ENCODE data around the gene PEX14.

The PEX14 gene

DNA sequence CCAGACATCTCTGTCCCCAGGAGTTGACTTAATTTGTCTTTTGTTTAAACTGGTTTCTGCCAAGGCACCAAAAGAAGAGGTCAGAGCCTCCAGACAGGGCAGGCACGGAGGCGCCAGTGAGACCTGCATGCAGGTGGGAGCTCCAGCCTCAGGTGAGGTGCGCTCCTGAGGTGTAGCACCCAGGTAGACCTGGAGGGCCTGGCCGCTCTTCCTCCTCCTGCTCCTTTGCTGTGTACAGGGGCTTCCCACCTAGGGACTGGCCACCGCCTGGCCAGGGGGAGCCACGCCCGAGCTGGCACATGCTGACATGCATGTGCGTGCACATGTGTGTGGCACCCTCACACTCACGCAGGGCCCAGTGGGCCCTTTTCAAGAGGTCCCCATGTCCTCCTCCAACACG lies 158.7 kb downstream of the PEX14 start:
- no CpG with 5 or more reads among the region's 10 CpGs for WGBS (ENCODE audit: insufficient coverage, insufficient read length)
- Histone ChIP-seq H3K4me1 (ENCODE audit: control insufficient read depth, insufficient read depth, low read length) (peaks cover 17% of the 10 kb centered on the region), H3K27ac (ENCODE audit: low read length) (no peak overlapping the region), H3K27me3 (ENCODE audit: control insufficient read depth, insufficient read depth, low read length) (no peaks in the 10 kb centered on the region; the same call in 1 of the 2 replicates), H3K36me3 (ENCODE audit: control insufficient read depth, insufficient read depth, low read length) (no peaks in the 10 kb centered on the region; the same call in 1 of the 2 replicates), H3K9me3 (ENCODE audit: control insufficient read depth, insufficient read depth, low read length) (no peaks in the 10 kb centered on the region), H3K4me3 (ENCODE audit: low read length) (no peak overlapping the region)
- DNase-seq (ENCODE audit: low read depth, low spot score) = no peak

- Histone ChIP-seq H3K9me3 (ENCODE audit: control insufficient read depth, insufficient read depth, low read length) (no peaks in the 10 kb centered on the region), H3K4me3 (ENCODE audit: low read length) (no peak overlapping the region), H3K4me1 (ENCODE audit: control insufficient read depth, insufficient read depth, low read length) (peaks cover 17% of the 10 kb centered on the region), H3K36me3 (ENCODE audit: control insufficient read depth, insufficient read depth, low read length) (no peaks in the 10 kb centered on the region; the same call in 1 of the 2 replicates), H3K27ac (ENCODE audit: low read length) (no peak overlapping the region), H3K27me3 (ENCODE audit: control insufficient read depth, insufficient read depth, low read length) (no peaks in the 10 kb centered on the region; the same call in 1 of the 2 replicates)
- no CpG with 5 or more reads among the region's 8 CpGs for WGBS (ENCODE audit: insufficient coverage, insufficient read length)
- DNase-seq (ENCODE audit: low read depth, low spot score) = no peak
These were observed 159.3 kb downstream of the PEX14 start for GRCh38 chr1:10634075-10634427.

DNA sequence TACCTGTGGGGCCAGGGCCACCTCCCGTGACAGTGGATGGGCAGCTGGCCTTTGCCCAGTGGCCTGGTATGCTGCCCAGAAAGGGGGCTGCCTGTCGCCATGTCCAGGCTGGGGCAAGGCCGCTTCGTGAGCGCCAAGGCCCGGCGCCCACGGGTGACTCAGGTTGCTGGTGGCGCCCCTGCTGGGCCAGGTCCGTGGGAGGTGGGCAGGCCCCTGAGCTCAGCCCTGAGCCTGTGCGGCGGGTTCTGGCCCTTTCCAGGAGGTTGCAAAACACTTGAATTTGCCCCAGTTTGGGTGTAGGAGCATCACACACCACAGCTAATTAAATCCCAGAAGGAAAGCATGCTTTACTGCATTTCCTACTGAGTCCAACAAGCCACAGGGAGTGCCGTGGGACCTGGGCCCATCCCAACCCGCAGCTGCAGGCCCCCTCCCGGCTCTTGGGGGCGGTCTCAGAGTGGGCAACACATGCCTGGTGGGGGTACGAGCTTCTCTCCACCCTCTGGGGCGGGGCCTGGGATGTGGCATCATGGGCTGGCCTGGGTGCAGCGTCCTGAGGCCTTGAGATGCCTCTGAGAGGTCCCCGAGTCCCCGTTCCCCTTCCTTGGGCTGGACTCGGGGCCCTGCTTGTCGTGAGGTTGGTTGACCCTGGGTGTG lies 159.8 kb downstream of the PEX14 start:
- WGBS (ENCODE audit: insufficient coverage, insufficient read length) = no CpG with 5 or more reads among the region's 23 CpGs
- H3K36me3 ChIP-seq (ENCODE audit: control insufficient read depth, insufficient read depth, low read length) = no peaks in the 10 kb centered on the region; the same call in 1 of the 2 replicates
- H3K9me3 ChIP-seq (ENCODE audit: control insufficient read depth, insufficient read depth, low read length) = no peaks in the 10 kb centered on the region
- DNase-seq (ENCODE audit: low read depth, low spot score) = no peak
- H3K27me3 ChIP-seq (ENCODE audit: control insufficient read depth, insufficient read depth, low read length) = peaks cover 4% of the 10 kb centered on the region; the same call in 1 of the 2 replicates
- no peak overlapping the region for H3K27ac ChIP-seq (ENCODE audit: low read length)
- peaks cover 19% of the 10 kb centered on the region for H3K4me1 ChIP-seq (ENCODE audit: control insufficient read depth, insufficient read depth, low read length)
- no peak overlapping the region for H3K4me3 ChIP-seq (ENCODE audit: low read length)

GRCh38 chr1:10635085-10635896 lies 160.5 kb downstream of the PEX14 start:
- no peak overlapping the region for H3K4me3 ChIP-seq (ENCODE audit: low read length)
- H3K4me1 ChIP-seq (ENCODE audit: control insufficient read depth, insufficient read depth, low read length) = peaks cover 21% of the 10 kb centered on the region
- no peak for DNase-seq (ENCODE audit: low read depth, low spot score)
- H3K36me3 ChIP-seq (ENCODE audit: control insufficient read depth, insufficient read depth, low read length) = no peaks in the 10 kb centered on the region; the same call in 1 of the 2 replicates
- H3K27ac ChIP-seq (ENCODE audit: low read length) = no peak overlapping the region
- no CpG with 5 or more reads among the region's 23 CpGs for WGBS (ENCODE audit: insufficient coverage, insufficient read length)
- H3K9me3 ChIP-seq (ENCODE audit: control insufficient read depth, insufficient read depth, low read length) = no peaks in the 10 kb centered on the region
- H3K27me3 ChIP-seq (ENCODE audit: control insufficient read depth, insufficient read depth, low read length) = peaks cover 11% of the 10 kb centered on the region; the same call in 1 of the 2 replicates

GRCh38 chr1:10635992-10636391 lies 161.2 kb downstream of the PEX14 start:
- WGBS (ENCODE audit: insufficient coverage, insufficient read length) = no CpG with 5 or more reads among the region's 18 CpGs
- no peak overlapping the region for H3K27ac ChIP-seq (ENCODE audit: low read length)
- no peak overlapping the region for H3K4me3 ChIP-seq (ENCODE audit: low read length)
- H3K4me1 ChIP-seq (ENCODE audit: control insufficient read depth, insufficient read depth, low read length) = peaks cover 22% of the 10 kb centered on the region
- no peak for DNase-seq (ENCODE audit: low read depth, low spot score)
- H3K36me3 ChIP-seq (ENCODE audit: control insufficient read depth, insufficient read depth, low read length) = no peaks in the 10 kb centered on the region; the same call in 1 of the 2 replicates
- no peaks in the 10 kb centered on the region for H3K9me3 ChIP-seq (ENCODE audit: control insufficient read depth, insufficient read depth, low read length)
- peaks cover 13% of the 10 kb centered on the region; the same call in 1 of the 2 replicates for H3K27me3 ChIP-seq (ENCODE audit: control insufficient read depth, insufficient read depth, low read length)

GRCh38 chr1:10637400-10637799 lies 162.7 kb downstream of the PEX14 start:
- no peaks in the 10 kb centered on the region for H3K9me3 ChIP-seq (ENCODE audit: control insufficient read depth, insufficient read depth, low read length)
- DNase-seq (ENCODE audit: low read depth, low spot score) = no peak
- H3K27me3 ChIP-seq (ENCODE audit: control insufficient read depth, insufficient read depth, low read length) = peaks cover 13% of the 10 kb centered on the region; the same call in 1 of the 2 replicates
- no CpG with 5 or more reads among the region's 9 CpGs for WGBS (ENCODE audit: insufficient coverage, insufficient read length)
- H3K4me3 ChIP-seq (ENCODE audit: low read length) = no peak overlapping the region
- no peaks in the 10 kb centered on the region; the same call in 1 of the 2 replicates for H3K36me3 ChIP-seq (ENCODE audit: control insufficient read depth, insufficient read depth, low read length)
- H3K4me1 ChIP-seq (ENCODE audit: control insufficient read depth, insufficient read depth, low read length) = peaks cover 14% of the 10 kb centered on the region
- H3K27ac ChIP-seq (ENCODE audit: low read length) = no peak overlapping the region

GRCh38 chr1:10637834-10638558 lies 163.2 kb downstream of the PEX14 start:
- H3K27ac ChIP-seq (ENCODE audit: low read length) = no peak overlapping the region
- peak overlapping the region; percentile 39; the same call in 1 of the 2 replicates for H3K4me3 ChIP-seq (ENCODE audit: low read length)
- no peak for DNase-seq (ENCODE audit: low read depth, low spot score)
- H3K9me3 ChIP-seq (ENCODE audit: control insufficient read depth, insufficient read depth, low read length) = no peaks in the 10 kb centered on the region
- peaks cover 13% of the 10 kb centered on the region; the same call in 1 of the 2 replicates for H3K27me3 ChIP-seq (ENCODE audit: control insufficient read depth, insufficient read depth, low read length)
- no peaks in the 10 kb centered on the region; the same call in 1 of the 2 replicates for H3K36me3 ChIP-seq (ENCODE audit: control insufficient read depth, insufficient read depth, low read length)
- peaks cover 11% of the 10 kb centered on the region for H3K4me1 ChIP-seq (ENCODE audit: control insufficient read depth, insufficient read depth, low read length)
- no CpG with 5 or more reads among the region's 29 CpGs for WGBS (ENCODE audit: insufficient coverage, insufficient read length)

DNA sequence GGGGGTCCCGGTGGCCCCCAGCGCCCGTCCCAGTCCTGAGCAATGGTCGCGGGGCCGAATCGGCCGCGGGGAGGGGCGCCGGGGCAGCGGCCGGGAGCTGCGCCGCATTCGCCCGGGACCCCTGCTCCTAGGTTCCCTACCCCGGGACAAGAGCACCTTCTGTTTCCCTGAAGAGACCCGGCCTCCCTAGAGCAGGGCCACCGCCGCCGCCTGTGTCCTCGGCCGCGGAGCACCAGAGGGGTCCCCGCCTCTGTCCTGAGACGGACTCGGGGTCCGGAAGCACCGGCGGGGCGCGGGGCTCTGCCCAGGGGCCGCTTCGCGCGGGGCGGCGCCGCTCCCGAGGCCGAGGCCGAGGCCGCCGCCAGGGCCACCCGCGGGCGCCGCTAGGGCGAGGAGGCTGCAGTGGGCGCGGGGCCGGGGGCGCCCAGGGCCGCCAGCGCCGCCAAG lies 163.8 kb downstream of the PEX14 start:
- H3K9me3 ChIP-seq (ENCODE audit: control insufficient read depth, insufficient read depth, low read length) = no peaks in the 10 kb centered on the region
- no peak overlapping the region for H3K27ac ChIP-seq (ENCODE audit: low read length)
- peaks cover 13% of the 10 kb centered on the region; the same call in 1 of the 2 replicates for H3K27me3 ChIP-seq (ENCODE audit: control insufficient read depth, insufficient read depth, low read length)
- H3K36me3 ChIP-seq (ENCODE audit: control insufficient read depth, insufficient read depth, low read length) = no peaks in the 10 kb centered on the region; the same call in 1 of the 2 replicates
- peaks cover 9% of the 10 kb centered on the region for H3K4me1 ChIP-seq (ENCODE audit: control insufficient read depth, insufficient read depth, low read length)
- DNase-seq (ENCODE audit: low read depth, low spot score) = no peak
- no CpG with 5 or more reads among the region's 57 CpGs for WGBS (ENCODE audit: insufficient coverage, insufficient read length)
- peak overlapping the region; percentile 39; the same call in 1 of the 2 replicates for H3K4me3 ChIP-seq (ENCODE audit: low read length)

- H3K9me3 ChIP-seq (ENCODE audit: control insufficient read depth, insufficient read depth, low read length) = no peaks in the 10 kb centered on the region
- WGBS (ENCODE audit: insufficient coverage, insufficient read length) = no CpG with 5 or more reads among the region's 108 CpGs
- H3K27me3 ChIP-seq (ENCODE audit: control insufficient read depth, insufficient read depth, low read length) = peaks cover 13% of the 10 kb centered on the region; the same call in 1 of the 2 replicates
- DNase-seq (ENCODE audit: low read depth, low spot score) = no peak
- peak overlapping the region; percentile 39; the same call in 1 of the 2 replicates for H3K4me3 ChIP-seq (ENCODE audit: low read length)
- peaks cover 9% of the 10 kb centered on the region for H3K4me1 ChIP-seq (ENCODE audit: control insufficient read depth, insufficient read depth, low read length)
- H3K27ac ChIP-seq (ENCODE audit: low read length) = no peak overlapping the region
- H3K36me3 ChIP-seq (ENCODE audit: control insufficient read depth, insufficient read depth, low read length) = no peaks in the 10 kb centered on the region; the same call in 1 of the 2 replicates
These were observed 164.4 kb downstream of the PEX14 start for GRCh38 chr1:10639011-10639774.
